ENCODE data around the gene MEF2C. TPM values are rescaled to one million over a fixed set of nuclear protein-coding genes. Genes with fewer than 3 reads are reported as not detected.

MEF2C gene
- total RNA-seq, 4 donors from 2014 or later, result 45.6 to 92.0 (median 54.4) TPM

DNA sequence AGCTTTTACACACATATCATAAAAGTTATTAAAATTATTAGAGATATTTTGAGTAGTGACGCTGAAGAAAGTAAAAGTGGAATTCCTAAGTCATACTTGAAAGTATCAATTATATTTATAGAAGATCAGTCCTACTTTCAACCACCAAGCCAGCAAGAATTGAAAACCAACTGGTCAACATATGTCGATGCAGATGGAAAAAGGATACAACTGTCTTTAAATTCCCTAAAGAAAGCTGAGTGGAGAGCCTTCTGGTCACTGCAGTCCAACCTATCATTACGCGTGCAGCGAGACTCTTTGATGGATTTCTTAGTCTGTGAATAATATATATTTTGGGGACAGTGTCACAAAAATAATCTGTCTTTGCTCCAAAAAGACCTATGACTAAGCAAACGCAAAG is 15.3 kb downstream of the MEF2C start:
- TF ChIP-seq, protein P1, sequence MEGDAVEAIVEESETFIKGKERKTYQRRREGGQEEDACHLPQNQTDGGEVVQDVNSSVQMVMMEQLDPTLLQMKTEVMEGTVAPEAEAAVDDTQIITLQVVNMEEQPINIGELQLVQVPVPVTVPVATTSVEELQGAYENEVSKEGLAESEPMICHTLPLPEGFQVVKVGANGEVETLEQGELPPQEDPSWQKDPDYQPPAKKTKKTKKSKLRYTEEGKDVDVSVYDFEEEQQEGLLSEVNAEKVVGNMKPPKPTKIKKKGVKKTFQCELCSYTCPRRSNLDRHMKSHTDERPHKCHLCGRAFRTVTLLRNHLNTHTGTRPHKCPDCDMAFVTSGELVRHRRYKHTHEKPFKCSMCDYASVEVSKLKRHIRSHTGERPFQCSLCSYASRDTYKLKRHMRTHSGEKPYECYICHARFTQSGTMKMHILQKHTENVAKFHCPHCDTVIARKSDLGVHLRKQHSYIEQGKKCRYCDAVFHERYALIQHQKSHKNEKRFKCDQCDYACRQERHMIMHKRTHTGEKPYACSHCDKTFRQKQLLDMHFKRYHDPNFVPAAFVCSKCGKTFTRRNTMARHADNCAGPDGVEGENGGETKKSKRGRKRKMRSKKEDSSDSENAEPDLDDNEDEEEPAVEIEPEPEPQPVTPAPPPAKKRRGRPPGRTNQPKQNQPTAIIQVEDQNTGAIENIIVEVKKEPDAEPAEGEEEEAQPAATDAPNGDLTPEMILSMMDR (IDR thresholded peaks at IDR 0.05; ENCODE audit: low read depth), result no peak

DNA sequence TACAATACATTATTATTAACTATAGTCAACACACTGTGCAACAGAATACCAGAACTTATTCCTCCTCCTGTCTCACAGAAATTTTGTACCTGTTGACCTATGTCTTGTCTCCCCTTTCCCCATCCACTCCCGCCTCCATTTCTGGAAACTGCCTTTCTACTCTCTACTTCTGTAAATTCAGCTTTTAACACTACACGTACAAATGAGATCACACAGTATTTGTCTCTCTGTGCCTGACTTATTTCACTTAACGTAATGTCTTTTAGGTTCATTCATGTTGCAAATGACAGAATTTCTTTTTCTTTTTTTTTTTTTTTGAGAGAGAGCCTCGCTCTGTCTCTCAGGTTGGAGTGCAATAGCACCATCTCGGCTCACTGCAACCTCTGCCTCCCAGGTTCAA is 19.5 kb downstream of the MEF2C start:
- TF ChIP-seq, protein P1 (IDR thresholded peaks at IDR 0.05; ENCODE audit: low read depth), result no peak

- TF ChIP-seq, protein P1 (IDR thresholded peaks at IDR 0.05; ENCODE audit: low read depth), result no peak
Measured at GRCh38 chr5:88862547-88863175, 20.3 kb downstream of the MEF2C start.

DNA sequence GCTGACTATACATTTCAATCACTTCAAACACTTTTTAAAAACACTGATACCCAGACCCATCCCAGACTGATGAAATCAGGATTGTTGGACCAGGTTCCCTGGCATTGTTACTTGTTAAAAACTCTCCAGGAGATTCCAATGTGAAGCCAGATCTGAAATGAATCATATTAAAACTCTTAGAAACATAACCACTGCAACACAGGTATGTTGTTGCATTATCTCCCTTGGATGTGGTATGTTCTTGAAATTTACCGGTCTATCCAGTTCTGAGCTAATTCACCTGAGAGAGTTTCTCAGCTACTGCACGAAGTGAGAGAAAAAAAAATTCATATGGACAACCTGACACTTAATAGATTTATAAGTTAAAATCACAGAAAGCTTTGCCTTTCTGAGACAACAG is 21.8 kb downstream of the MEF2C start:
- TF ChIP-seq, protein P1 (IDR thresholded peaks at IDR 0.05; ENCODE audit: low read depth), result no peak

- TF ChIP-seq, protein P1 (IDR thresholded peaks at IDR 0.05; ENCODE audit: low read depth), result no peak
Measured at GRCh38 chr5:88860501-88860900, 22.5 kb downstream of the MEF2C start.

- TF ChIP-seq, protein P1 (IDR thresholded peaks at IDR 0.05; ENCODE audit: low read depth), result no peak
Measured at GRCh38 chr5:88858392-88858791, 24.6 kb downstream of the MEF2C start.

DNA sequence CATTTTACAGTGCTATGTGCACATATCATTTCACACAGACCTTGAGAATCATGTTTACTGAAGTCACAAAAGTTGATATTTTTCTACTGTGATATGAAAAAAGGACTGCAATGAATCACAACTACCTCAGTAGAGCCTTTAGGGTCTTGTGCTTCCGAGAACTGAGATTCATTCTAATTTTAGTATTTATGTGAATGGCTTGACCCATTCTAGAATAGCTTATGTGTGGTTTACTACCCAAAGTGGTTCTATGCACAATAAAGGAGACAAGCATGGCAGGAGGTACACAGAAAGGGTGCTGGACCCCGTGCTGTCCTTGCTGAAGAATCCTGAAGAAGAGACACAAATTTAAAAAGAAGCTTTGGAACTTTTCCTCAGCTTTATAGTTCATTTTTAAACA is 28.2 kb downstream of the MEF2C start:
- TF ChIP-seq, protein P1 (IDR thresholded peaks at IDR 0.05; ENCODE audit: low read depth), result no peak

Data from subcutaneous adipose tissue (tissue), 4 donors.